ENCODE measurements around the gene ALDH5A1.

The ALDH5A1 gene

DNA sequence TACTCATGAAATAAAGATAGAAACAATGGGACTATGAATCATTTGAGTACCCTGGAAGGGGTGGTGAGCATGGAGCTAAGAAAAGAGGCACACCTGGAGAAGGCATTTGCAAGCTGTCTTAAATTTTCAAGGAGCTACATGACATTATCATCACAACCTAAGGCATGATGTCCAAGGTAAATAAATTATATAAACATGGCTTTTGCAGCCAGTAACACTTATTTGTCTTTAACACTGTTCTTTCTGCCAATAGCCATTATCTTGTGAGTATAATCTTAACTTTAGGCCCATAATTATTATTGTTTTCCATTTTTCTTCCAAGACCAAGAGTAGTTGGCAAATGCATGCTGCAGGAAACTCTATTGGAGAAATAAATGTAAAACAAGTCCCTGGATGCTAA, 63.7 kb downstream of the ALDH5A1 start:
- TF ChIP-seq, protein P1, sequence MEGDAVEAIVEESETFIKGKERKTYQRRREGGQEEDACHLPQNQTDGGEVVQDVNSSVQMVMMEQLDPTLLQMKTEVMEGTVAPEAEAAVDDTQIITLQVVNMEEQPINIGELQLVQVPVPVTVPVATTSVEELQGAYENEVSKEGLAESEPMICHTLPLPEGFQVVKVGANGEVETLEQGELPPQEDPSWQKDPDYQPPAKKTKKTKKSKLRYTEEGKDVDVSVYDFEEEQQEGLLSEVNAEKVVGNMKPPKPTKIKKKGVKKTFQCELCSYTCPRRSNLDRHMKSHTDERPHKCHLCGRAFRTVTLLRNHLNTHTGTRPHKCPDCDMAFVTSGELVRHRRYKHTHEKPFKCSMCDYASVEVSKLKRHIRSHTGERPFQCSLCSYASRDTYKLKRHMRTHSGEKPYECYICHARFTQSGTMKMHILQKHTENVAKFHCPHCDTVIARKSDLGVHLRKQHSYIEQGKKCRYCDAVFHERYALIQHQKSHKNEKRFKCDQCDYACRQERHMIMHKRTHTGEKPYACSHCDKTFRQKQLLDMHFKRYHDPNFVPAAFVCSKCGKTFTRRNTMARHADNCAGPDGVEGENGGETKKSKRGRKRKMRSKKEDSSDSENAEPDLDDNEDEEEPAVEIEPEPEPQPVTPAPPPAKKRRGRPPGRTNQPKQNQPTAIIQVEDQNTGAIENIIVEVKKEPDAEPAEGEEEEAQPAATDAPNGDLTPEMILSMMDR (IDR thresholded peaks at IDR 0.05; ENCODE audit: borderline replicate concordance, insufficient read depth, low read depth, low read length), result no peak
- no peak overlapping the region for H3K4me3 ChIP-seq (ENCODE audit: low read depth, low read length)

DNA sequence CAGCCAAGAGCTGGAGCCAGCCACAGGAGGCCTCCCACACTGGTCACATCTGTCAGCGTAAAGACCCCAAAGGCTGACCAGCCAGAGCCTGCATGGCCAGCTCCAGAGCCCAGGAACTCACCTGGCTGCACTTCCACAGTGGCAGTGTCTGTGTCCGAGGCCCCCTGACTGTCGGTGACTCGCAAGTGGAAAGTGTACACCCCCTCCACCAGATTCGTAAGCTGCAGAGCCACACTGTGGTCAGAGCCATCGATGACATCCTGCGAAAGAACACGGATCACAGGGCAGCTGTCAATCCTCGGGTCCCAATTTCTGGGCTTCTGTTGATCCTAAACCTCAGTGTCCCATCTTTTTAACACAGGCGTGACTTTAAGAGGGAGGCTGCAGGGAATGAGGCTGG, 69.3 kb downstream of the ALDH5A1 start:
- H3K4me3 ChIP-seq (ENCODE audit: low read depth, low read length), result no peak overlapping the region
- TF ChIP-seq, protein P1 (IDR thresholded peaks at IDR 0.05; ENCODE audit: borderline replicate concordance, insufficient read depth, low read depth, low read length), result no peak

DNA sequence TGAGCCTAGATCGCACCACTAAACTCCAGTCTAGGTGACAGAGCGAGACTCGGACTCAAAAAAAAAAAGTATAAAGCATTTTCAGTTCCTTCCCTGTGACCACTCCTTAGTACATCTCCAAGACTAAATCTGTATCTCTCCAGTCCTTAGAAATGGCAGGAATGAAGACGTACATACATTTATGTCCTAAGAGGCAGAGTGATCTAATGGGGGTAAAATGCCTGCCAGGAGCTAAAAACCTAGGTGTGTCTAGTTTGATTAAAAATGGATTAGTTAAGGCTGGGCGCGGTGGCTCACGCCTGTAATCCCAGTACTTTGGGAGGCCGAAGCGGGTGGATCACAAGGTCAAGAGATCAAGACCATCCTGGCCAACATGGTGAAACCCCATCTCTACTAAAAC, 70.4 kb downstream of the ALDH5A1 start:
- TF ChIP-seq, protein P1 (IDR thresholded peaks at IDR 0.05; ENCODE audit: borderline replicate concordance, insufficient read depth, low read depth, low read length), result no peak

DNA sequence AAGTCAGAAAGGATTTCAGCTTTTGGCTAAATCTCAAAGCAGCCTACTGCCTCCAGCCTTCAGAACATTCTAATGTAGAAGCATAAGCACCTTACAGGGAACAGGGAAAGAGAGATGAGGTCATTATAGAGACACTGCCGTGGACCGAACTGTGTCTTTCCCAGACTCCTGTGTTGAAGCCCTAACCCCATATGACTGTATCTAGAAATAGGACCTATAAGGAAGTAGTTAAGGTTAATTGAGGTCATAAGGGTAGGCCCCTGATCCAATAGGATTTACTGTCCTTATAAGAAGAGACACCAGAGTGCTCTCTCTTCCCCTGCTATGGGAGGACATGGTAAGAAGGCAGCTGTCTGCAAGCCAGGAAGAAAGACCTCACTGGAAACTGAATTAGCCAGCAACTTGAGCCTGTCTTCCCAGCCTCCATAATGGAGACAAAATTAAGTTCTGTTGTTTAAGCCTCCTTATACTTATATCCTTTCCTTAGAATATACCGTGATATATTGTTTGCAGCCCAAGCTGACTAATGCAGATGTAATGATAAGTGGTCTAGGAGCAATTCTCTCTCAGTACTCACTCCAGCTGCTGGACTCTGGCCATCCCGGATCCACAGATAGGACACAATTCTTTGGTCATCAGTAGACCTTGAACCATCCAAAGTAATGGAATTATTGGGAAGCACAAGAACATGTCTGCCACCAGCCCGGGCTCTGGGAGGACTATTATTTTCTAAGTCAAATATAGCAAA, 71.4 kb downstream of the ALDH5A1 start:
- TF ChIP-seq, protein P1 (IDR thresholded peaks at IDR 0.05; ENCODE audit: borderline replicate concordance, insufficient read depth, low read depth, low read length), result no peak
- no peak overlapping the region for H3K4me3 ChIP-seq (ENCODE audit: low read depth, low read length)

More for the DNA sequence above, 70.4 kb downstream of the ALDH5A1 start:
- H3K4me3 ChIP-seq (ENCODE audit: low read depth, low read length), result no peak overlapping the region

DNA sequence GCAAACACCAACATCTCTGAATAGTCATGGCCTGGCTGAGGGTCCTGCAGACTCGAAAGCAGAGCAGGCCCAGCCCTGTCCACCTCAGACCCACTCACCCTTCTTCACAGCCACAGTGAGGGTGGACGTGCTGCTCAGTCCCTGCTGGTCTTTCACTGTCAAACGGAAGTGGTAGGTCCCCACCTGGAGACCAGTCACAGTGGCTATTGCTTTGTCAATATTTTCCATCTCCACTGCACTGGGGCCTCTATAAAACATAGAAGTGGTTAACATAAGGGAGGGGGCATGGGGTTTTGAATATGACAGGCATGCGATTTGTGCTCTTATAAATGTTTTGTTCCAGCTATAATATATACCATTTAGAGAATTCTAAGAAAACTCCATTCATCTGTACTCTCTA, 73.9 kb downstream of the ALDH5A1 start:
- TF ChIP-seq, protein P1 (IDR thresholded peaks at IDR 0.05; ENCODE audit: borderline replicate concordance, insufficient read depth, low read depth, low read length), result no peak
- H3K4me3 ChIP-seq (ENCODE audit: low read depth, low read length), result no peak overlapping the region

DNA sequence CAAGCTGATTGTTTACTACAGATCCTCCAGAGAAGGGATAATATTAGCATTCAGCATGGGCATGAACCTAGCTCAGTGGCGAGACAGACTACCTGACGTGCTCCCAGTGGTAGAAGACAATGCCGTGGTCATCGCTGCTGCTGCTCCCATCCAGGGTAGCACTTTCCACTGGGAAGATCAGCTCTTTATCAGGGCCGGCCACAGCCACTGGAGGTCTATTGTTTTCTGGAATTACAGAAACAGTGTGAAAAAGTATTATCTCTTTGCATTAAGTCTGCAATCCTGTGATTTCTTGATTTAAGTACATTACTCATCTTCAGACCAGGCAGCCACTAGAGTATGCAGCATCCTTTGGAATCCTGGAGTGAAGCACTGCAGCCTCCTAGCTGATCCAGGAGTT, 75.0 kb downstream of the ALDH5A1 start:
- TF ChIP-seq, protein P1 (IDR thresholded peaks at IDR 0.05; ENCODE audit: borderline replicate concordance, insufficient read depth, low read depth, low read length), result no peak
- H3K4me3 ChIP-seq (ENCODE audit: low read depth, low read length), result no peak overlapping the region

DNA sequence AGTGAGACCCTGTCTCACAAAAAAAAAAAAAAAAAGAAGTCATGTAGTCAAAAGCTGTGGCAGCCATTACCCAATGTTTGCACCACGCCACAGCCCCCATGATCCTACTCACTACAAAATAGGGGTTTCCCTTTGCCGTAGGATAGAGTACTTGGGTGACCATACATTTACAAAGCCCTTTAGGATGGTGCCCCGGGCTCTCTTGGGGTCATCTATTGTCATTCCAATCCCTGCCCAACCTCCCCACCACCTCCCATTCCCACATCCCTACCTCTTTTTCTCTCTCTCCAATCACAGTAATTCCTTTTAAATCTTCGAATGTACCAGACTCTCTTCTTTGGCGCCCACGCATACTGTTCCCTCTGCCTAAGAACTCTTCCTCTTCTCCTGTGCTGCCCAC, 76.6 kb downstream of the ALDH5A1 start:
- TF ChIP-seq, protein P1 (IDR thresholded peaks at IDR 0.05; ENCODE audit: borderline replicate concordance, insufficient read depth, low read depth, low read length), result no peak
- no peak overlapping the region for H3K4me3 ChIP-seq (ENCODE audit: low read depth, low read length)

All from GM12875 (cell line).